IMR-90 (cell line): Measurements from ENCODE around the gene LRP3. TPM values are rescaled to one million over a fixed set of nuclear protein-coding genes. Genes with fewer than 3 reads are reported as not detected.

Experiments used
- ATAC-seq: fragments of 200-7000 bp; cut with Tn5 transposase; 2 replicates; pipeline ENCODE4 v1.9.1; 2020; ENCODE audit warnings: low read depth, mild to moderate bottlenecking, moderate library complexity
- BruUV-seq: library from RNA; stranded (reverse); fragments of 400-500 nt; replicated peaks from 2 replicates; lab custom pipeline; 2021; lab: Mats Ljungman, UMichigan
- CTCF ChIA-PET: fragments of 300-600 bp; formaldehyde crosslinking; extraction: SDS; loops from one replicate; lab custom pipeline; 2021; ENCODE audit warnings: antibody characterized with exemption; lab: Yijun Ruan, JAX
- POLR2A ChIA-PET: fragments of 300-600 bp; sonication (Branson Sonifier 250); formaldehyde crosslinking; loops from one replicate; lab custom pipeline; 2022; ENCODE audit warnings: antibody characterized with exemption; ENCODE audit not compliant: unreplicated experiment; lab: Charles Lee
- DNase-seq: peaks from one replicate; pipeline ENCODE4 v3.0.0; 2013
- H2AFZ ChIP-seq: replicated peaks from 2 replicates; pipeline ENCODE3; 2013; ENCODE audit warnings: low read length, mild to moderate bottlenecking; ENCODE audit not compliant: poor library complexity
- H2AK5ac ChIP-seq: 2 replicates; pipeline ENCODE4 v1.6.1; 2013; ENCODE audit warnings: low read depth, low read length, inconsistent platforms
- H2AK9ac ChIP-seq: replicated peaks from 2 replicates; pipeline ENCODE3; 2013; ENCODE audit warnings: mild to moderate bottlenecking, low read depth, low read length, moderate library complexity; ENCODE audit not compliant: poor library complexity
- H2BK120ac ChIP-seq: 2 replicates; pipeline ENCODE4 v1.6.1; 2013; ENCODE audit warnings: low read depth, low read length, inconsistent platforms
- H2BK15ac ChIP-seq: 3 replicates; pipeline ENCODE4 v1.6.1; 2013; ENCODE audit warnings: low read depth, low read length, inconsistent platforms
- H2BK20ac ChIP-seq: 2 replicates; pipeline ENCODE4 v1.6.1; 2013; ENCODE audit warnings: low read depth, mild to moderate bottlenecking, inconsistent platforms, low read length, moderate library complexity
- H2BK5ac ChIP-seq: 2 replicates; pipeline ENCODE4 v1.6.1; 2013; ENCODE audit warnings: mild to moderate bottlenecking, low read depth, low read length, inconsistent platforms; ENCODE audit not compliant: poor library complexity, severe bottlenecking
- H3K14ac ChIP-seq: replicated peaks from 2 replicates; pipeline ENCODE4 v1.6.1; 2013; ENCODE audit warnings: low read depth, low read length, inconsistent platforms
- H3K18ac ChIP-seq: 2 replicates; pipeline ENCODE4 v1.6.1; 2013; ENCODE audit warnings: low read depth, low read length, control low read depth
- H3K23ac ChIP-seq: 2 replicates; pipeline ENCODE4 v1.6.1; 2013; ENCODE audit warnings: low read depth, low read length, inconsistent platforms
- H3K27ac ChIP-seq: 2 replicates; pipeline ENCODE4 v1.5.1; 2013; ENCODE audit warnings: mild to moderate bottlenecking, control low read depth, low read length; ENCODE audit not compliant: insufficient read depth
- H3K27me3 ChIP-seq: 2 replicates; pipeline ENCODE4 v1.6.1; 2013; ENCODE audit warnings: low read length; ENCODE audit not compliant: control insufficient read depth, insufficient read depth
- H3K36me3 ChIP-seq: 2 replicates; pipeline ENCODE4 v1.6.1; 2013; ENCODE audit warnings: low read length, mixed read lengths; ENCODE audit not compliant: control insufficient read depth, insufficient read depth
- H3K4ac ChIP-seq: 2 replicates; pipeline ENCODE4 v1.6.1; 2013; ENCODE audit warnings: low read depth, low read length, inconsistent platforms
- H3K4me1 ChIP-seq: 2 replicates; pipeline ENCODE4 v1.6.1; 2013; ENCODE audit warnings: low read length, mixed read lengths; ENCODE audit not compliant: control insufficient read depth, insufficient read depth
- H3K4me2 ChIP-seq: 2 replicates; pipeline ENCODE4 v1.6.1; 2013; ENCODE audit warnings: low read depth, mild to moderate bottlenecking, control low read depth, low read length, moderate library complexity
- H3K4me3 ChIP-seq: 2 replicates; pipeline ENCODE4 v1.5.1; 2013; ENCODE audit warnings: low read depth, mild to moderate bottlenecking, control low read depth, low read length, moderate library complexity; ENCODE audit not compliant: insufficient read depth
- H3K56ac ChIP-seq: 2 replicates; pipeline ENCODE4 v1.6.1; 2013; ENCODE audit warnings: low read length, inconsistent platforms; ENCODE audit not compliant: insufficient read depth; ENCODE audit errors: extremely low read depth
- H3K79me1 ChIP-seq, 2 experiments: 2 replicates each; pipeline ENCODE4 v1.6.1; 2013; ENCODE audit warnings: low read length in 2 of 2, inconsistent platforms in 1 of 2, low read depth in 1 of 2
- H3K9ac ChIP-seq: 2 replicates; pipeline ENCODE4 v1.6.1; 2013; ENCODE audit warnings: low read depth, low read length, control low read depth
- H3K9me1 ChIP-seq: 2 replicates; pipeline ENCODE4 v1.6.1; 2013; ENCODE audit warnings: low read length, inconsistent platforms; ENCODE audit not compliant: insufficient read depth
- H3K9me3 ChIP-seq: 2 replicates; pipeline ENCODE4 v1.6.1; 2013; ENCODE audit warnings: low read length; ENCODE audit not compliant: control insufficient read depth, insufficient read depth
- H4K20me1 ChIP-seq: 2 replicates; pipeline ENCODE4 v1.6.1; 2013; ENCODE audit warnings: low read length, inconsistent platforms; ENCODE audit not compliant: insufficient read depth
- H4K5ac ChIP-seq: 2 replicates; pipeline ENCODE4 v1.6.1; 2013; ENCODE audit warnings: mild to moderate bottlenecking, low read depth, low read length, control low read depth
- H4K8ac ChIP-seq, 2 experiments: 2 replicates each; pipeline ENCODE4 v1.6.1; 2013; ENCODE audit warnings: low read depth in 2 of 2, low read length in 2 of 2, control low read depth in 1 of 2, inconsistent platforms in 1 of 2
- H4K91ac ChIP-seq: 2 replicates; pipeline ENCODE4 v1.6.1; 2013; ENCODE audit warnings: low read depth, low read length, inconsistent platforms; ENCODE audit not compliant: insufficient read depth
- BHLHE40 ChIP-seq: fragments of 150-350 bp; IDR thresholded peaks from 2 replicates; pipeline ENCODE4 v1.6.1; 2016; ENCODE audit warnings: mild to moderate bottlenecking, low read depth, low read length
- CEBPB ChIP-seq: IDR thresholded peaks from 2 replicates; pipeline ENCODE4 v1.6.1; 2012; ENCODE audit warnings: low read depth, low read length, improper control_type of control experiment
- CHD1 ChIP-seq: IDR thresholded peaks from 2 replicates; pipeline ENCODE4 v1.6.1; 2012; ENCODE audit warnings: low read depth, low read length, improper control_type of control experiment
- FOS ChIP-seq: fragments of 150-350 bp; IDR thresholded peaks from 2 replicates; pipeline ENCODE4 v1.6.1; 2016; ENCODE audit warnings: low read depth, low read length
- MAFK ChIP-seq: IDR thresholded peaks from 2 replicates; pipeline ENCODE4 v1.6.1; 2012; ENCODE audit warnings: low read depth, low read length, improper control_type of control experiment
- MAZ ChIP-seq: IDR thresholded peaks from 2 replicates; pipeline ENCODE4 v1.6.1; 2012; ENCODE audit warnings: low read depth, mild to moderate bottlenecking, low read length, improper control_type of control experiment, moderate library complexity, borderline replicate concordance
- MXI1 ChIP-seq: IDR thresholded peaks from 2 replicates; pipeline ENCODE4 v1.6.1; 2012; ENCODE audit warnings: low read depth, mild to moderate bottlenecking, low read length, moderate library complexity, borderline replicate concordance
- POLR2A ChIP-seq: IDR thresholded peaks from 2 replicates; pipeline ENCODE4 v1.6.1; 2012; ENCODE audit warnings: mild to moderate bottlenecking, low read depth, low read length
- RAD21 ChIP-seq: IDR thresholded peaks from 2 replicates; pipeline ENCODE4 v1.6.1; 2012; ENCODE audit warnings: low read length, improper control_type of control experiment
- RCOR1 ChIP-seq: IDR thresholded peaks from 2 replicates; pipeline ENCODE4 v1.6.1; 2012; ENCODE audit warnings: mild to moderate bottlenecking, low read length, improper control_type of control experiment; ENCODE audit not compliant: insufficient replicate concordance
- SMC3 ChIP-seq: fragments of 150-350 bp; IDR thresholded peaks from 2 replicates; pipeline ENCODE4 v1.6.1; 2016; ENCODE audit warnings: low read depth, mild to moderate bottlenecking, antibody characterized with exemption, low read length, moderate library complexity
- WGBS, 2 experiments: methylation state at CpG; one replicate each; pipeline versions ENCODE4 v1.1.5 to v1.1.7; 2013; ENCODE audit warnings: missing lambda C conversion rate in 2 of 2; ENCODE audit not compliant: insufficient read length in 1 of 2; ENCODE audit errors: extremely low coverage in 2 of 2; 5-methylcytosine and 5-hydroxymethylcytosine counted together
- dilution Hi-C: fragments of 300-500 bp; cut with HindIII; formaldehyde crosslinking; loops from one replicate; pipeline ENCODE4 v1.14.3; 2018; ENCODE audit warnings: low sequenced_read_pairs; ENCODE audit not compliant: unreplicated experiment
- in situ Hi-C: fragments of 300-500 bp; cut with MboI; formaldehyde crosslinking; loops from 3 replicates; pipeline ENCODE4 v1.14.3; 2019; ENCODE audit warnings: low sequenced_read_pairs, inconsistent platforms, mixed read lengths
- intact Hi-C: fragments of 100-400 bp; cut with micrococcal nuclease; formaldehyde crosslinking; loops from 2 replicates; pipeline ENCODE4 v1.10.0; 2022
- polyA plus RNA-seq, 3 experiments: library from polyadenylated mRNA; depleted of rRNA; stranded (reverse); fragments of >200 nt; gene quantifications; 2 replicates each; pipeline ENCODE4 v1.2.3, GENCODE V29; 2012; ENCODE audit warnings: low replicate concordance in 1 of 3
- total RNA-seq: library from RNA; depleted of rRNA; stranded (reverse); fragments of >200 nt; gene quantifications from 2 replicates; pipeline ENCODE4 v1.2.3, GENCODE V29; 2012
- TF ChIP-seq, protein P1 (sequence below): conservative IDR thresholded peaks from 2 replicates; pipeline ENCODE4 v1.5.1; 2012; ENCODE audit warnings: mild to moderate bottlenecking, low read depth, low read length, improper control_type of control experiment
- TF ChIP-seq, protein P2 (sequence below): fragments of 150-350 bp; IDR thresholded peaks from 2 replicates; pipeline ENCODE4 v1.6.1; 2017; ENCODE audit warnings: mild to moderate bottlenecking, antibody characterized with exemption, low read length, low read depth
- TF ChIP-seq, protein P3 (sequence below): fragments of 150-350 bp; IDR thresholded peaks from 2 replicates; pipeline ENCODE4 v1.6.1; 2016; ENCODE audit warnings: low read depth, mild to moderate bottlenecking, low read length, moderate library complexity, borderline replicate concordance

The LRP3 gene
- total and polyA plus RNA-seq, 2 of the 4 experiments (the other 2 are of a cell fraction), result 8.4 to 20.2 TPM

DNA sequence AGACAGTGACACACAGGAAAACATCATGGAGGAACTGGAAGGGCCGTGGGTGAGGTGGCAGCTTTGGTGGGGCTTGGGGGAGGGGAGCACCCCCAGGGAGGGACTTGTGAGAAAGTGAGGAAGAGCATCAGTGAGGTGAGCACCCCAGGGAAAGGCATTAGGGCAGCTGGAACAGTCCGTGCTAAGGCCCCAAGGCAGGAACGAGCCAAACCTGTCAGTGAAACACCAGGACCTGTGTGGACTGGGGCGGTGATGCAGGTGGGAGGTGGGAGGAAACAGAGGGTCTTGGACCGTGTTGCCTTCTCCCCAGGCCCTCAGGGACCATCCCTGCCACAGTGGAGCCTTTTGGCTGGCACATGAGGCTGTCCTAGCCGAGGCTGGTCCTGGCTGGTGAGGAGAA is 48.8 kb downstream of the LRP3 start:
- Histone ChIP-seq H3K14ac (no peak overlapping the region), H3K9ac (no peak overlapping the region), H2BK5ac (no peak overlapping the region), H4K20me1 (no peaks in the 10 kb centered on the region), H4K91ac (no peak overlapping the region), H3K36me3 (no peaks in the 10 kb centered on the region), H2BK120ac (no peak overlapping the region), H3K4me1 (no peaks in the 10 kb centered on the region), H3K79me1 (no peaks in the 10 kb centered on the region), H2AK5ac (no peak overlapping the region), H2AFZ (no peak overlapping the region), H3K23ac (no peak overlapping the region), H3K4me3 (no peak overlapping the region), H3K27ac (no peak overlapping the region), H3K4me2 (no peak overlapping the region), H3K56ac (no peak overlapping the region), H2BK15ac (no peak overlapping the region), H2BK20ac (no peak overlapping the region), H3K18ac (no peak overlapping the region), H4K8ac (no peak overlapping the region), H3K4ac (no peak overlapping the region), H3K9me3 (no peaks in the 10 kb centered on the region), H3K27me3 (peaks cover 10% of the 10 kb centered on the region; the same call in 1 of the 2 replicates), H2AK9ac (no peak overlapping the region), H4K5ac (no peak overlapping the region), H3K9me1 (no peaks in the 10 kb centered on the region)
- CTCF ChIA-PET, result no interaction called here
- POLR2A ChIA-PET, result interaction anchor here (0.5 kb wide), 1 partner anchor 1009 kb away, joined by 5 read pairs; no protein-coding TSS in a partner anchor
- dilution Hi-C loops, result no loop called here
- ATAC-seq (no peak), DNase-seq (no peak)
- no peak for TF ChIP-seq MXI1
- TF ChIP-seq, protein P1, sequence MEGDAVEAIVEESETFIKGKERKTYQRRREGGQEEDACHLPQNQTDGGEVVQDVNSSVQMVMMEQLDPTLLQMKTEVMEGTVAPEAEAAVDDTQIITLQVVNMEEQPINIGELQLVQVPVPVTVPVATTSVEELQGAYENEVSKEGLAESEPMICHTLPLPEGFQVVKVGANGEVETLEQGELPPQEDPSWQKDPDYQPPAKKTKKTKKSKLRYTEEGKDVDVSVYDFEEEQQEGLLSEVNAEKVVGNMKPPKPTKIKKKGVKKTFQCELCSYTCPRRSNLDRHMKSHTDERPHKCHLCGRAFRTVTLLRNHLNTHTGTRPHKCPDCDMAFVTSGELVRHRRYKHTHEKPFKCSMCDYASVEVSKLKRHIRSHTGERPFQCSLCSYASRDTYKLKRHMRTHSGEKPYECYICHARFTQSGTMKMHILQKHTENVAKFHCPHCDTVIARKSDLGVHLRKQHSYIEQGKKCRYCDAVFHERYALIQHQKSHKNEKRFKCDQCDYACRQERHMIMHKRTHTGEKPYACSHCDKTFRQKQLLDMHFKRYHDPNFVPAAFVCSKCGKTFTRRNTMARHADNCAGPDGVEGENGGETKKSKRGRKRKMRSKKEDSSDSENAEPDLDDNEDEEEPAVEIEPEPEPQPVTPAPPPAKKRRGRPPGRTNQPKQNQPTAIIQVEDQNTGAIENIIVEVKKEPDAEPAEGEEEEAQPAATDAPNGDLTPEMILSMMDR, result no peak
- no peak for TF ChIP-seq MAFK
- TF ChIP-seq, protein P2, sequence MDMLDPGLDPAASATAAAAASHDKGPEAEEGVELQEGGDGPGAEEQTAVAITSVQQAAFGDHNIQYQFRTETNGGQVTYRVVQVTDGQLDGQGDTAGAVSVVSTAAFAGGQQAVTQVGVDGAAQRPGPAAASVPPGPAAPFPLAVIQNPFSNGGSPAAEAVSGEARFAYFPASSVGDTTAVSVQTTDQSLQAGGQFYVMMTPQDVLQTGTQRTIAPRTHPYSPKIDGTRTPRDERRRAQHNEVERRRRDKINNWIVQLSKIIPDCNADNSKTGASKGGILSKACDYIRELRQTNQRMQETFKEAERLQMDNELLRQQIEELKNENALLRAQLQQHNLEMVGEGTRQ, result no peak
- no peak for TF ChIP-seq SMC3
- TF ChIP-seq MAZ, result no peak
- TF ChIP-seq BHLHE40, result no peak
- TF ChIP-seq, protein P3, sequence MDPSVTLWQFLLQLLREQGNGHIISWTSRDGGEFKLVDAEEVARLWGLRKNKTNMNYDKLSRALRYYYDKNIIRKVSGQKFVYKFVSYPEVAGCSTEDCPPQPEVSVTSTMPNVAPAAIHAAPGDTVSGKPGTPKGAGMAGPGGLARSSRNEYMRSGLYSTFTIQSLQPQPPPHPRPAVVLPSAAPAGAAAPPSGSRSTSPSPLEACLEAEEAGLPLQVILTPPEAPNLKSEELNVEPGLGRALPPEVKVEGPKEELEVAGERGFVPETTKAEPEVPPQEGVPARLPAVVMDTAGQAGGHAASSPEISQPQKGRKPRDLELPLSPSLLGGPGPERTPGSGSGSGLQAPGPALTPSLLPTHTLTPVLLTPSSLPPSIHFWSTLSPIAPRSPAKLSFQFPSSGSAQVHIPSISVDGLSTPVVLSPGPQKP, result no peak
- no peak for TF ChIP-seq CHD1
- TF ChIP-seq RAD21, result no peak
- TF ChIP-seq FOS, result no peak
- TF ChIP-seq CEBPB, result no peak
- TF ChIP-seq RCOR1, result no peak
- TF ChIP-seq POLR2A, result no peak
- 50% methylated on average over 2 of the region's 6 CpGs; no CpG with 5 or more reads in 1 of the 2 experiments for WGBS, 2 experiments
- in situ Hi-C loops, result no loop called here
- no TSS peak for BruUV-seq
- intact Hi-C loops, result no loop called here
